Right forelimb (tissue), 1 donor: ENCODE measurements around the gene DAB1.

Experiments
- DNase-seq: peaks from one replicate; pipeline ENCODE4 v3.0.0-alpha.2; 2018

The DAB1 gene

GRCh38 chr1:57423656-57424211, at the start of gene DAB1:
Gene DAB1 (minus strand): TSS chr1:57424060. CDS start chr1:57291030, 133,030 bp downstream.
- no peak for DNase-seq

GRCh38 chr1:57473448-57473847, 49.6 kb upstream of the DAB1 start:
- no peak for DNase-seq

DNA sequence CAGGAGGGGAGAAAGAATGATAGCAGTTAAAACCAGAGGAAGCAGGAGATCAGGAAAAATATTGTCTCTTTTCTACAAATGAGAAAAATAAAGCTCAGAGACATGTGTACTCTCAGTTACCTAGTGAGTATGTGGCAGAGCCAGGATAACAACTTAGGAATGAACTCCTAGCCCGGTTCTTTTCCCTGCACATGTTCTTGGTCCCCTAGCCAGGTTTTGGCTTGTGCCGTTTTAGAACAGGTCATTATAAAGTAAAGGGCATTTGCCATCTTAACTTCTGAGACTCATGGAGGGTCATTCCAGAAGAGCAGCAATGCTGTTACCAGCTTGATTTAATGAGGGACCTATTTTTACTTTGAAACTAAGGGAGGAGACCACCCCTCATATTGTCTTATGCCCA, 48.1 kb upstream of the DAB1 start:
- DNase-seq = no peak

- no peak for DNase-seq
These were observed 46.2 kb upstream of the DAB1 start for GRCh38 chr1:57470036-57470435.

GRCh38 chr1:57468641-57469523, 45.0 kb upstream of the DAB1 start:
- DNase-seq = no peak

- DNase-seq = no peak
These were observed 44.0 kb upstream of the DAB1 start for GRCh38 chr1:57467830-57468229.

DNA sequence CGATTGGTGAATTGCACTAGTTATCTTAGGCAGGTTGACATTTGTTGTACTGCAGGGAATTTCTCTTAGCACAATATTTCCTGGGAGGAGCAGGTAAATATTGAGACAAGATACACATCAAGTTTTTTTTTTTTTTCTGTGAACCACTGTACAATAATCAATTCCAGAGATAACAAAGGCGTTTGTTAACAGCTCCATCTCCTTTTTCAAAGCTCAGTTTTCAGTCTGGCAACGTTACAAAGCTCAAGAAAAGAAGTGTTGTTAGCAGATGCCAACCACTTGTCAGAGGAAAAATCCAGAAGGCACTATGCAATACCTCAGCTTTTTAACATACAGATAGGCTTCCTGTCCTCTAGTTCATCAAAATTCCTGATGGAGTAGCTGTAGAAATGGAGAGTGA, 40.9 kb upstream of the DAB1 start:
- no peak for DNase-seq

DNA sequence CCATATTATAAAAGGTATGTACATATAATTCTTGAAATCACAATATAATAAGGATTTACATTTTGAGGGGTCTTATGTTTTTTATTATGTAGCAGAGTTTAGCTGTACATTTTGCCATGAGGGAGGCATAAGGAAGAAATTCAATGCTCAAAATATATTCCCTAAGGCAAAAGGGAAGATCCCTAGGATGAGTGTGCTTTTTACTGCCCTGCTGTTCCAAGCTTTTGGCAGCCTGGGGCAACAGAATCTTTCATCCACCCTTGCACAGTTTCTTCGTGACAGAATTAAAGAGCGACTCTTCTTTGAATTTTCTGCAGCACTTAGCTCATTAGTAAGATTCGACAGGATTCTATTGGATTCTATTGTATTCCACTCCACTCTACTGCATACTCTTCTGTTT, 39.5 kb upstream of the DAB1 start:
- no peak for DNase-seq

DNA sequence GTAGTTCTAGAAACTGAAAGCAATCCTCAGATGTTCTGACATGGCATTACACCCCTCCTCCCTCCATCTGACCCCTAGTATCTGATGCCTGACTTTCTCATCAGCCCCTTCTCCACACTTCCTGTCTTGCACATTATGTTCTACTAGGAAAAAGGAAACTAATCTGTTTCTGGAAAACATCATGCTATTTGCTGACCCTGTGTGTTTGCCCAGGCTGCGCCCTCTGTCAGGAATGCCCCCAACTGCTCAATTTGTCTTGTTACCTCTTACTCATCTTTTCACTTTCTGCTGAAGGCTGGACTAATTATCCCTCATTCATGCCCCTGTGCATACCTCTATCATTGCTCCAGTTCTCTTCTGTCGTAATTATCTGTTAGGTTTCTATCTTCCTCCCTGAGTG, 37.5 kb upstream of the DAB1 start:
- DNase-seq = no peak

DNA sequence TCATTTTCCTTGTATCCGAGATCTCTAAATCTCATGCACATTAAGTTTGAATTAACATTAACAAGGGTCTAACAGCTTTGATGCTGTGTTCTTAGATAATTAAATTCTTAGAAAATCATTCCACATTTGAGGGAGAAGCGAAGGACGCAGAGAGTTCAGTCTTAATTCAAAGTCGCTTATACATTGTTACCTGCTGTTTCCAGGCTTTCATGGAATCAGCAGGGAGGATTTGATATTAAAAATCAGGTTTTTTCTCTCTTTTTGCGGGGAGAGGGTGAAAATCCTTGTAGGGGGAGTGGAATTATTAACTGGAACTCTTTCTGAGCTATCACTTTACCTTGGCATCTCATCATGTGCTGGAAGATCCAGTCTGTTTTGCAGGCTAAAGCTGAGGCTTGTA, 27.7 kb upstream of the DAB1 start:
- no peak for DNase-seq

DNA sequence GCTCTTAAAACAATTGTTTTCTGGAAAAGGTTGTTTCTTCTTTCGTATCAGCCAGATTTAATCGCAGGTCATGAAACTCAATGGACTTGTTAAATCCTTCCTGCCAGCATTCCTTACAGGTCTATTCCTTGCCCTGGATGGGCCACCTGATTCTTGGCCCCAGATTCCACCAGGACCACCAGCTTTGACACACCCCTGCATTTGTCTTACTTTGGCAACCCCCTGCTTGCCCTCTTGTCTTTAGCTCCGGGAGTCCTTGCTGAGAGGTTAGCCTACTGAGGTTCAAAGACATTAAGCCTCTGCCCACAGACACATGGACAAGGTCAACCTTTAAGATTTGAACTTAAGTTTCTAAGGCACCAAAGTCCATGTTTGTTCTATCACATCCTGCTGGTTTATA, 27.1 kb upstream of the DAB1 start:
- no peak for DNase-seq

- DNase-seq = no peak
These were observed 23.7 kb upstream of the DAB1 start for GRCh38 chr1:57447551-57447950.

DNA sequence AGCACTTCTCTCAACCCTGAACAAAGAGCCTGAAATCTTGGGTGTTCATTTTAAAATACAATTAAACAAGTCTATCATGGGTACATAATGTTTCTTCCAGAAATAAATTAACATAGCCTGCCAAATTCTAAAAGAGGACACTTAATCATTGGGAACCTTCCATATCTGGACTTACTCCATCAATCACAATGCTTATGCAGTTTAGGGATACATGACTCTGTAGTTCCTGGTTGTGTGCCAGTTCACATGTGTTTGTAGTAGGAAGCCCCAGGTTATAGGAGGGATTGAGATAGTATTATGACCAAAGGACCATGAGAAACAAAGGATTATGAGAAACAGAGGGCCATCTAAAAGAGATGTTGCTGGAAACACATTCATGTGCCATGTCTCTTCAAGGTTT, 19.1 kb upstream of the DAB1 start:
- DNase-seq = no peak

DNA sequence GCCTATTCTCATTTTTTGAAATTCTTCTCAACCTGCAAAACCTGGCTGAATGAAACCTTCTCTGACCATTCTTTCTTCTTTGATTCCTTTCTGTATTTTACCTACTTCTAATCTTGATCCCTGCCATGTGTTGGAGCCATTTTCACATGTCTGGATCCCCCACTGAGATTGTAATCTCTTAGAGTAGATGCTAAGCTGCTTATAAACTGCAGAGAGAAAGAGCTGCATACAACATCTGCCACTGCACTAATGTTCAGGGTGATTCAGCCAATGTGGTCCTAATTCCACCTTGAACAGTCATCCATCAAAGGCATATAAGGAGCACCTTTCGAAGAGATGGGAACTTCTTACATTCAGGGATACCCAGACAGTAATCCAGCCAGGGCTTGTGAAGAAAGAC, 16.2 kb upstream of the DAB1 start:
- no peak for DNase-seq

DNA sequence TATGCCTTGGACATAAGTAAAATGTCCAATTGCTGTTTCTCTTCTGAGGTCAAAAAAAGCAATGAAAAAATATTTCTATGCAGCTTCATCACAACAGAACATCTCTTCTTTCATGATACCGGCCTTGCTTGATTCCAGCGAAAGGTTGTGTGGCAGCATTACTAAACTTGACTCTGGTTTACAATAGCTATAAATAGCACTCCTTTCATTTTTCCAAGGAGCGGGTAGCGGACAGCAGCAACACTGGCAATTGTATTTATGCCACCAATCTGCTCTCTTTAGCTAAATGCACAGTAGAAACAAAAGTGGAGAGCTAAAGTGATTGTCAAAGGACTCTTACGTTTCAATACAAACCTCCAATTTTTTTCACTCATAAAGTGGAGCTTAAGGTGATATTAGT, 7.5 kb upstream of the DAB1 start:
- DNase-seq = no peak

GRCh38 chr1:57424231-57425027, 569 bp upstream of the DAB1 start:
- DNase-seq = peak; percentile 45

GRCh38 chr1:57423135-57423655, 665 bp downstream of the DAB1 start:
- DNase-seq = peak; percentile 48

- peak; percentile 57 for DNase-seq
These were observed 1.4 kb downstream of the DAB1 start for GRCh38 chr1:57422271-57423134.

DNA sequence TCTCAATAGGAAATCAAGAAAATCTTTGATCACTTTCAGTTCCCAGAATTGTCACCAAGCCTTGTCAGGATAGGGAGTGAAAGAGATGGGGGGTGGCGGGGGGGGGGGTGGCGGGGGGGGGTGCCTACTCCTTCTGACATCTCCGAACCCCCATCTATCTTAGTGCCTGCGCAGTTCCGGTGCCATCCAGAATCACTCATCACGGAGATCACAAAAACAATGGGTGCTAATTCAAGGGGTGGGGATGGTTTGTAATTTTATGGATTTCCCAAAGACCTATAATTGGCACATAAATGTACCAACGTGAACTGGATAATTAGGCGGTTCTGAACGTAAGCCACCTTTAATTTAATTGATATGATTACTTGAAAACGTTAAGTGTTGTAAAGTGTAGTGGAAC, 2.1 kb downstream of the DAB1 start:
- DNase-seq = no peak

- no peak for DNase-seq
These were observed 2.7 kb downstream of the DAB1 start for GRCh38 chr1:57420981-57421785.

GRCh38 chr1:57418971-57419370, 4.9 kb downstream of the DAB1 start:
- no peak for DNase-seq

GRCh38 chr1:57411262-57411661, 12.6 kb downstream of the DAB1 start:
- DNase-seq = no peak
